BJ (cell line): Measurements from ENCODE around the gene CAMK2D. TPM values are rescaled to one million over a fixed set of nuclear protein-coding genes. Genes with fewer than 3 reads are reported as not detected.
A peak's percentile ranks its signal among the peaks of the same experiment; 100 is the strongest.

Experiments
- CTCF ChIA-PET: fragments of 350-600 bp; formaldehyde crosslinking; extraction: SDS; loops from one replicate; lab custom pipeline; 2021; ENCODE audit warnings: antibody characterized with exemption, inconsistent platforms; lab: Yijun Ruan, JAX
- POLR2A ChIA-PET: fragments of 300-600 bp; sonication (Branson Sonifier 250); formaldehyde crosslinking; extraction: SDS; loops from one replicate; lab custom pipeline; 2021; ENCODE audit warnings: antibody characterized with exemption; lab: Charles Lee
- DNase-seq: peaks from one replicate; pipeline ENCODE4 v3.0.0-alpha.2; 2011; ENCODE audit warnings: low read depth
- H3K27me3 ChIP-seq: 2 replicates; pipeline ENCODE4 v1.6.0; 2011; ENCODE audit warnings: low read length; ENCODE audit not compliant: control insufficient read depth, insufficient read depth
- H3K36me3 ChIP-seq: 2 replicates; pipeline ENCODE4 v1.5.1; 2011; ENCODE audit warnings: low read length; ENCODE audit not compliant: control insufficient read depth, insufficient read depth
- H3K4me3 ChIP-seq: 2 replicates; pipeline ENCODE4 v1.5.1; 2011; ENCODE audit warnings: low read depth, mild to moderate bottlenecking, control low read depth, low read length
- CTCF ChIP-seq: IDR thresholded peaks from 2 replicates; pipeline ENCODE4 v1.5.1; 2011; ENCODE audit warnings: low read depth, mild to moderate bottlenecking, control low read depth, inconsistent platforms, low read length, moderate library complexity; ENCODE audit not compliant: insufficient read depth
- polyA plus RNA-seq: library from polyadenylated mRNA; depleted of rRNA; stranded (reverse); fragments of >200 nt; gene quantifications from 2 replicates; pipeline ENCODE4 v1.2.3, GENCODE V29; 2011

Gene CAMK2D
- polyA plus RNA-seq, 1 experiment = 41.8 TPM

GRCh38 chr4:113541933-113542332 is 219.6 kb downstream of the CAMK2D start:
- POLR2A ChIA-PET = no interaction called here
- CTCF ChIA-PET = interaction anchor here (0.9 to 1.4 kb wide), 3 partner anchors 9 to 230 kb away, joined by 3 to 6 read pairs (median 5); no protein-coding TSS in a partner anchor
- Histone ChIP-seq H3K27me3 (no peaks in the 10 kb centered on the region), H3K36me3 (no peaks in the 10 kb centered on the region), H3K4me3 (no peak overlapping the region)
- no peak for TF ChIP-seq CTCF
- no peak for DNase-seq

GRCh38 chr4:113540859-113541258 is 220.7 kb downstream of the CAMK2D start:
- no peaks in the 10 kb centered on the region for H3K27me3 ChIP-seq
- no peak for TF ChIP-seq CTCF
- H3K4me3 ChIP-seq = no peak overlapping the region
- no peaks in the 10 kb centered on the region for H3K36me3 ChIP-seq
- no peak for DNase-seq
- CTCF ChIA-PET = interaction anchor here (1.3 kb wide), 1 partner anchor 78 kb away, joined by 3 read pairs; no protein-coding TSS in a partner anchor
- POLR2A ChIA-PET = no interaction called here

- Histone ChIP-seq H3K27me3 (no peaks in the 10 kb centered on the region), H3K4me3 (no peak overlapping the region), H3K36me3 (no peaks in the 10 kb centered on the region; the same call in 1 of the 2 replicates)
- POLR2A ChIA-PET = interaction anchor here (0.6 kb wide), 1 partner anchor 71 kb away, joined by 4 read pairs; no protein-coding TSS in a partner anchor
- no peak for TF ChIP-seq CTCF
- DNase-seq = peak; percentile 25
- CTCF ChIA-PET = interaction anchor here (0.6 kb wide), 1 partner anchor 292 kb away, joined by 3 read pairs; no protein-coding TSS in a partner anchor
Observed at GRCh38 chr4:113539408-113539807, 222.1 kb downstream of the CAMK2D start.

- Histone ChIP-seq H3K4me3 (no peak overlapping the region), H3K27me3 (no peaks in the 10 kb centered on the region), H3K36me3 (no peaks in the 10 kb centered on the region; the same call in 1 of the 2 replicates)
- ChIA-PET POLR2A (no interaction called here), CTCF (interaction anchor here (0.6 kb wide), 1 partner anchor 9 kb away, joined by 3 read pairs; no protein-coding TSS in a partner anchor)
- no peak for TF ChIP-seq CTCF
- DNase-seq = no peak
Observed at GRCh38 chr4:113537628-113538027, 223.9 kb downstream of the CAMK2D start.

- POLR2A ChIA-PET = no interaction called here
- no peak for TF ChIP-seq CTCF
- H3K4me3 ChIP-seq = no peak overlapping the region
- CTCF ChIA-PET = interaction anchor here (0.6 kb wide), 1 partner anchor 9 kb away, joined by 3 read pairs; no protein-coding TSS in a partner anchor
- H3K27me3 ChIP-seq = no peaks in the 10 kb centered on the region
- no peak for DNase-seq
- H3K36me3 ChIP-seq = no peaks in the 10 kb centered on the region; the same call in 1 of the 2 replicates
Observed at GRCh38 chr4:113537203-113537602, 224.3 kb downstream of the CAMK2D start.
